Skeletal muscle satellite cell (primary cell): Measurements from ENCODE around the gene TRPC5OS.

Experiments
- H3K27me3 ChIP-seq: 2 replicates; pipeline ENCODE4 v1.7.0; 2013; ENCODE audit warnings: low read length; ENCODE audit not compliant: control insufficient read depth, insufficient read depth
- H3K36me3 ChIP-seq: 2 replicates; pipeline ENCODE4 v1.7.0; 2013; ENCODE audit warnings: mild to moderate bottlenecking, control low read depth, low read length; ENCODE audit not compliant: insufficient read depth
- H3K4me1 ChIP-seq: 2 replicates; pipeline ENCODE4 v1.7.0; 2013; ENCODE audit warnings: low read length; ENCODE audit not compliant: control insufficient read depth, insufficient read depth
- H3K4me2 ChIP-seq: 2 replicates; pipeline ENCODE4 v1.7.0; 2013; ENCODE audit warnings: mild to moderate bottlenecking, low read length
- H3K4me3 ChIP-seq: 2 replicates; pipeline ENCODE4 v1.7.0; 2013; ENCODE audit warnings: low read length
- H3K9ac ChIP-seq: 2 replicates; pipeline ENCODE4 v1.7.0; 2013; ENCODE audit warnings: mild to moderate bottlenecking, low read depth, low read length, moderate library complexity
- H3K9me3 ChIP-seq: replicated peaks from 2 replicates; pipeline ENCODE4 v1.7.0; 2013; ENCODE audit warnings: mild to moderate bottlenecking, control low read depth, low read length

The TRPC5OS gene

GRCh38 chrX:111867236-111867635, 8.7 kb upstream of the TRPC5OS start:
- H3K4me2 ChIP-seq, result no peak overlapping the region
- H3K9ac ChIP-seq, result no peak overlapping the region
- H3K36me3 ChIP-seq, result no peaks in the 10 kb centered on the region
- no peaks in the 10 kb centered on the region for H3K9me3 ChIP-seq
- H3K27me3 ChIP-seq, result peaks cover 32% of the 10 kb centered on the region
- H3K4me3 ChIP-seq, result no peak overlapping the region
- no peaks in the 10 kb centered on the region for H3K4me1 ChIP-seq

GRCh38 chrX:111868726-111869638, 7.0 kb upstream of the TRPC5OS start:
- Histone ChIP-seq H3K36me3 (no peaks in the 10 kb centered on the region), H3K27me3 (peaks cover 35% of the 10 kb centered on the region), H3K4me3 (no peak overlapping the region), H3K4me1 (no peaks in the 10 kb centered on the region), H3K9me3 (no peaks in the 10 kb centered on the region), H3K4me2 (no peak overlapping the region), H3K9ac (no peak overlapping the region)

GRCh38 chrX:111869639-111870034, 6.3 kb upstream of the TRPC5OS start:
- no peak overlapping the region for H3K4me2 ChIP-seq
- no peaks in the 10 kb centered on the region for H3K4me1 ChIP-seq

GRCh38 chrX:111874241-111874640, 1.7 kb upstream of the TRPC5OS start:
- Histone ChIP-seq H3K9me3 (no peaks in the 10 kb centered on the region), H3K4me2 (no peak overlapping the region), H3K4me3 (no peak overlapping the region), H3K4me1 (no peaks in the 10 kb centered on the region), H3K9ac (no peak overlapping the region), H3K27me3 (peaks cover 17% of the 10 kb centered on the region), H3K36me3 (no peaks in the 10 kb centered on the region)

More at GRCh38 chrX:111869639-111870034, 6.3 kb upstream of the TRPC5OS start:
- Histone ChIP-seq H3K9ac (no peak overlapping the region), H3K36me3 (no peaks in the 10 kb centered on the region), H3K4me3 (no peak overlapping the region), H3K27me3 (peaks cover 33% of the 10 kb centered on the region), H3K9me3 (no peaks in the 10 kb centered on the region)

- peaks cover 13% of the 10 kb centered on the region for H3K27me3 ChIP-seq
- no peaks in the 10 kb centered on the region for H3K4me1 ChIP-seq
- no peaks in the 10 kb centered on the region for H3K9me3 ChIP-seq
- no peak overlapping the region for H3K4me2 ChIP-seq
- no peaks in the 10 kb centered on the region for H3K36me3 ChIP-seq
- H3K4me3 ChIP-seq, result no peak overlapping the region
- no peak overlapping the region for H3K9ac ChIP-seq
Observed at GRCh38 chrX:111876646-111877045, 665 bp downstream of the TRPC5OS start.

- Histone ChIP-seq H3K4me3 (no peak overlapping the region), H3K4me2 (no peak overlapping the region), H3K9ac (no peak overlapping the region), H3K4me1 (no peaks in the 10 kb centered on the region), H3K27me3 (peaks cover 13% of the 10 kb centered on the region), H3K9me3 (no peaks in the 10 kb centered on the region), H3K36me3 (no peaks in the 10 kb centered on the region)
Observed at GRCh38 chrX:111877681-111878080, 1.7 kb downstream of the TRPC5OS start.

- Histone ChIP-seq H3K36me3 (no peaks in the 10 kb centered on the region), H3K9ac (no peak overlapping the region), H3K4me3 (no peak overlapping the region), H3K4me1 (no peaks in the 10 kb centered on the region), H3K4me2 (no peak overlapping the region), H3K9me3 (no peaks in the 10 kb centered on the region), H3K27me3 (peaks cover 3% of the 10 kb centered on the region)
Observed at GRCh38 chrX:111880735-111881134, 4.8 kb downstream of the TRPC5OS start.

GRCh38 chrX:111881715-111882114, 5.7 kb downstream of the TRPC5OS start:
- no peaks in the 10 kb centered on the region for H3K9me3 ChIP-seq
- no peaks in the 10 kb centered on the region for H3K36me3 ChIP-seq
- no peaks in the 10 kb centered on the region for H3K4me1 ChIP-seq
- H3K27me3 ChIP-seq, result peaks cover 2% of the 10 kb centered on the region
- no peak overlapping the region for H3K9ac ChIP-seq
- no peak overlapping the region for H3K4me2 ChIP-seq
- no peak overlapping the region for H3K4me3 ChIP-seq

- no peak overlapping the region for H3K4me3 ChIP-seq
- no peaks in the 10 kb centered on the region for H3K9me3 ChIP-seq
- peaks cover 12% of the 10 kb centered on the region for H3K27me3 ChIP-seq
- H3K4me1 ChIP-seq, result no peaks in the 10 kb centered on the region
- H3K9ac ChIP-seq, result no peak overlapping the region
- no peak overlapping the region for H3K4me2 ChIP-seq
- H3K36me3 ChIP-seq, result no peaks in the 10 kb centered on the region
Observed at GRCh38 chrX:111886678-111887077, 10.7 kb downstream of the TRPC5OS start.

GRCh38 chrX:111888600-111888999, 12.6 kb downstream of the TRPC5OS start:
- Histone ChIP-seq H3K4me1 (no peaks in the 10 kb centered on the region), H3K36me3 (no peaks in the 10 kb centered on the region), H3K27me3 (peaks cover 12% of the 10 kb centered on the region), H3K4me3 (no peak overlapping the region), H3K4me2 (no peak overlapping the region), H3K9ac (no peak overlapping the region), H3K9me3 (no peaks in the 10 kb centered on the region)

- Histone ChIP-seq H3K9ac (no peak overlapping the region), H3K9me3 (no peaks in the 10 kb centered on the region), H3K4me2 (no peak overlapping the region), H3K4me3 (no peak overlapping the region), H3K27me3 (peaks cover 24% of the 10 kb centered on the region), H3K4me1 (no peaks in the 10 kb centered on the region), H3K36me3 (no peaks in the 10 kb centered on the region)
Observed at GRCh38 chrX:111892375-111892774, 16.4 kb downstream of the TRPC5OS start.

- Histone ChIP-seq H3K27me3 (peaks cover 26% of the 10 kb centered on the region), H3K36me3 (no peaks in the 10 kb centered on the region), H3K4me2 (no peak overlapping the region), H3K4me3 (no peak overlapping the region), H3K4me1 (no peaks in the 10 kb centered on the region), H3K9ac (no peak overlapping the region), H3K9me3 (no peaks in the 10 kb centered on the region)
Observed at GRCh38 chrX:111896148-111896547, 20.2 kb downstream of the TRPC5OS start.
